WERI-Rb-1 (cell line): ENCODE results near the gene AOPEP.

Source experiments
- DNase-seq: peaks from one replicate; pipeline ENCODE4 v3.0.0-alpha.2; 2020
- H3K27ac ChIP-seq: fragments of 250-450 bp; sonication (Bioruptor Pico); 2 replicates; pipeline ENCODE4 v1.5.1; 2020; ENCODE audit warnings: mild to moderate bottlenecking, moderate library complexity
- H3K27me3 ChIP-seq: fragments of 250-450 bp; sonication (Bioruptor Pico); 2 replicates; pipeline ENCODE4 v1.5.1; 2021; ENCODE audit warnings: mild to moderate bottlenecking, low read depth, moderate library complexity; ENCODE audit not compliant: insufficient read depth, severe bottlenecking
- H3K36me3 ChIP-seq: fragments of 250-450 bp; sonication (Bioruptor Pico); 2 replicates; pipeline ENCODE4 v1.5.1; 2020; ENCODE audit warnings: mild to moderate bottlenecking, moderate library complexity
- H3K4me3 ChIP-seq: 2 replicates; pipeline ENCODE4 v1.5.1; 2011; ENCODE audit warnings: low read depth, mild to moderate bottlenecking, control low read depth, low read length
- H3K9me3 ChIP-seq: fragments of 250-450 bp; sonication (Bioruptor Pico); 2 replicates; pipeline ENCODE4 v1.5.1; 2021; ENCODE audit warnings: mild to moderate bottlenecking, moderate library complexity; ENCODE audit not compliant: severe bottlenecking
- CTCF ChIP-seq: IDR thresholded peaks from 2 replicates; pipeline ENCODE4 v1.5.1; 2011; ENCODE audit warnings: low read depth, mild to moderate bottlenecking, control low read depth, inconsistent platforms, low read length

The AOPEP gene

GRCh38 chr9:95080961-95081647 lies 354.6 kb downstream of the AOPEP start:
- Histone ChIP-seq H3K9me3 (no peaks in the 10 kb centered on the region), H3K4me3 (no peak overlapping the region), H3K27me3 (no peaks in the 10 kb centered on the region), H3K27ac (no peak overlapping the region), H3K36me3 (peaks cover 68% of the 10 kb centered on the region)
- TF ChIP-seq CTCF, result no peak
- DNase-seq, result no peak

- no peaks in the 10 kb centered on the region for H3K27me3 ChIP-seq
- no peak for TF ChIP-seq CTCF
- H3K4me3 ChIP-seq, result no peak overlapping the region
- peaks cover 77% of the 10 kb centered on the region for H3K36me3 ChIP-seq
- no peak for DNase-seq
- no peaks in the 10 kb centered on the region for H3K9me3 ChIP-seq
- H3K27ac ChIP-seq, result no peak overlapping the region
Measured at GRCh38 chr9:95081998-95082397, 355.5 kb downstream of the AOPEP start.

- Histone ChIP-seq H3K27me3 (no peaks in the 10 kb centered on the region), H3K4me3 (no peak overlapping the region), H3K27ac (no peak overlapping the region), H3K9me3 (no peaks in the 10 kb centered on the region), H3K36me3 (peaks cover 80% of the 10 kb centered on the region)
- DNase-seq, result no peak
- TF ChIP-seq CTCF, result no peak
Measured at GRCh38 chr9:95082401-95083084, 356.0 kb downstream of the AOPEP start.

- Histone ChIP-seq H3K9me3 (no peaks in the 10 kb centered on the region), H3K27me3 (no peaks in the 10 kb centered on the region), H3K4me3 (no peak overlapping the region), H3K36me3 (peaks cover 81% of the 10 kb centered on the region), H3K27ac (no peak overlapping the region)
- no peak for DNase-seq
- TF ChIP-seq CTCF, result no peak
Measured at GRCh38 chr9:95083086-95083768, 356.7 kb downstream of the AOPEP start.

- Histone ChIP-seq H3K4me3 (no peak overlapping the region), H3K27me3 (no peaks in the 10 kb centered on the region), H3K36me3 (peaks cover 74% of the 10 kb centered on the region), H3K9me3 (no peaks in the 10 kb centered on the region), H3K27ac (no peak overlapping the region)
- TF ChIP-seq CTCF, result no peak
- no peak for DNase-seq
Measured at GRCh38 chr9:95084254-95084934, 357.9 kb downstream of the AOPEP start.
